Epithelial cell of esophagus (primary cell): ENCODE results near the gene ACYP1.

ENCODE experiments used
- DNase-seq: peaks from one replicate; pipeline ENCODE4 v3.0.0; 2010; ENCODE audit warnings: low read depth
- H3K4me3 ChIP-seq: 2 replicates; pipeline ENCODE4 v1.5.1; 2011; ENCODE audit warnings: mild to moderate bottlenecking, low read length, control low read depth
- CTCF ChIP-seq: IDR thresholded peaks from 2 replicates; pipeline ENCODE4 v1.5.1; 2011; ENCODE audit warnings: low read depth, mild to moderate bottlenecking, low read length, control low read depth, inconsistent platforms; ENCODE audit not compliant: insufficient read depth; ENCODE audit errors: missing control alignments

ACYP1 gene

GRCh38 chr14:75063491-75064204 lies at the start of gene ACYP1:
ACYP1 (minus strand) TSS chr14:75064024; CDS start chr14:75063553, 471 bp downstream.
- peak within 1 kb of the TSS; percentile 96 for H3K4me3 ChIP-seq
- TF ChIP-seq CTCF: no peak
- DNase-seq: peak; percentile 88

GRCh38 chr14:75109877-75110276 lies 46.1 kb upstream of the ACYP1 start:
- no peak for TF ChIP-seq CTCF
- no peak overlapping the region for H3K4me3 ChIP-seq
- no peak for DNase-seq

- no peak for TF ChIP-seq CTCF
- no peak overlapping the region for H3K4me3 ChIP-seq
- no peak for DNase-seq
Measured at GRCh38 chr14:75107186-75107585, 43.4 kb upstream of the ACYP1 start.

GRCh38 chr14:75101491-75101890 lies 37.7 kb upstream of the ACYP1 start:
- DNase-seq: no peak
- no peak overlapping the region for H3K4me3 ChIP-seq
- no peak for TF ChIP-seq CTCF

- DNase-seq: no peak
- no peak for TF ChIP-seq CTCF
- no peak overlapping the region for H3K4me3 ChIP-seq
Measured at GRCh38 chr14:75098682-75099081, 34.9 kb upstream of the ACYP1 start.

GRCh38 chr14:75098212-75098611 lies 34.4 kb upstream of the ACYP1 start:
- no peak for DNase-seq
- no peak overlapping the region for H3K4me3 ChIP-seq
- no peak for TF ChIP-seq CTCF

GRCh38 chr14:75096959-75097358 lies 33.1 kb upstream of the ACYP1 start:
- TF ChIP-seq CTCF: no peak
- no peak for DNase-seq
- H3K4me3 ChIP-seq: no peak overlapping the region
